NB4 (cell line): Measurements from ENCODE around the gene ZACN.

ENCODE experiments used
- DNase-seq: peaks from one replicate; pipeline ENCODE4 v3.0.0; 2010; ENCODE audit warnings: low read depth
- H3K4me3 ChIP-seq: one replicate; pipeline ENCODE4 v1.5.1; 2011; ENCODE audit warnings: mild to moderate bottlenecking, low read depth, low read length, moderate library complexity
- CTCF ChIP-seq: IDR thresholded peaks from one replicate; pipeline ENCODE4 v1.5.1; 2012; ENCODE audit warnings: low read depth, low read length
- MYC ChIP-seq: IDR thresholded peaks from 2 replicates; pipeline ENCODE4 v1.6.1; 2011; ENCODE audit warnings: low read depth, low read length
- POLR2A ChIP-seq: IDR thresholded peaks from 2 replicates; pipeline ENCODE4 v1.6.1; 2011; ENCODE audit warnings: mild to moderate bottlenecking; ENCODE audit not compliant: insufficient read length; ENCODE audit errors: extremely low read depth
- TF ChIP-seq, protein P1 (sequence below): IDR thresholded peaks from 2 replicates; pipeline ENCODE4 v1.6.1; 2011; ENCODE audit warnings: low read depth, low read length

ZACN gene

DNA sequence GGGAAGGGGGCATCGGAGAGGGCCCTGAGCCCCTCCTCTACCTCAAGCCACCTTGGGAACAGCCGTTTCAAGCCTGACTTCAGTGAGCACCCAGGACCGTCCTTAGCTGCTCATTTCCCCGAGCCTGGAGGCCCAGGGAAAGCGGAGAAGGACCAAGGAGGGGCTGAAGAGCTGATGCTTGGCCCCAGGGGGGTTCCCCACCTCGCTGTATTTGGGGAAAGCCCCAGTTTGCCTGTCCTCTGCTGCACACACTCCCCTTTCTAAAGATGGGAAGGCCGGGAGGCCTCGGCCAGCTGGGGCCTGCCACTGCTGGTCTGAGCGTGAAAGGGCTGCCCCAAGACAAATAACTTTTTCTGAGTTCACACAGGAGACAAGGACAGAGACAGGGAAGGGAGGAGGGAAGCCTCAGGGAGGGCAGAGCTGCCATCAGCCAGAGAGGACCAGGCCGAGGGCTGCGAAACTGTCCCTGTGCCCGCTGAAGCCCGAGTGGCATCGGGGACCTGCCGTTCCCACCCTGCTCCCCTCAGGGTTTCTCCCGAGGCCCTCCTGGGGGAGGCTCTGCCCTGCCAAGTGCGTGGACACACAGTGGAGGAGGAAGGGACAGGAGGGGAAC is 11.6 kb downstream of the ZACN start:
- no peak for DNase-seq
- no peak for TF ChIP-seq CTCF
- TF ChIP-seq, protein P1, sequence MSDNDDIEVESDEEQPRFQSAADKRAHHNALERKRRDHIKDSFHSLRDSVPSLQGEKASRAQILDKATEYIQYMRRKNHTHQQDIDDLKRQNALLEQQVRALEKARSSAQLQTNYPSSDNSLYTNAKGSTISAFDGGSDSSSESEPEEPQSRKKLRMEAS: no peak
- no peak for TF ChIP-seq MYC
- TF ChIP-seq POLR2A: no peak
- no peak overlapping the region for H3K4me3 ChIP-seq

DNA sequence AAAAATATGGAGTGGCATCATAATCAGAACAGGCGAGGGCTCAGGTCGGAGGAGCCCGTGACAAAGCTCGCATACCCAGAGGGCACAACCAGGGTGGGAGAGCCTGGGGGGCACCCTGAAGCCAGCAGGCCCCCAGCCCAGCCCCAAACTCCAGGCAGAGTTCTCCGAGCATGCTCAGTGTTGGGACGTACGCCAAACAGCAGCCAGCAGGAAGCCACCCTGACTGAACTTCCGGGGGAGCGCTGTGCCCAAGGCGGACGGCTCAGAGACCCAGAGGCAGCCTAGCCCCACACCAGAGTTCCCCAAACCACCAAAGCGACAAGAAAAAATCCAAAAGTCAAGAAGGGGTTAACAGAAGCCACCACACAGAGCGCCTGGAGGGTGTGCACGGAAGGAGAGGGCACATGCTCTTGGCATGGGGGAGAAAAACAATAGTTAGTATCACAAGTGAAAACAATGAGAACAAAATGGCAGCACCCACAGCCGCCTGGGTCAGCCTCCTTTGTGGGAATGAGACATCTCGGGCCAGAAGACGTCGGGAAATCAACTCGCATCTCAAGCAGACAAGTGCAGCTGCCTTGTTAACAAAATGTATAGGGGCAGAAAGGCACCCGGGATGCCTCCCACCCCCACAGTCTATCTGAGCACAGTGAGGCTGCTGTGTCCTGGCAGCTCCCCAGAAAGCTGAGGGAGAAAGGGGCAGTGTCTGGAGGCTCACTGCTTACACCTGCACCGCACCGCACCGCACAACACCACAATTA is 12.7 kb downstream of the ZACN start:
- no peak overlapping the region for H3K4me3 ChIP-seq
- TF ChIP-seq, protein P1: no peak
- TF ChIP-seq MYC (no peak), CTCF (no peak), POLR2A (no peak)
- DNase-seq: no peak

DNA sequence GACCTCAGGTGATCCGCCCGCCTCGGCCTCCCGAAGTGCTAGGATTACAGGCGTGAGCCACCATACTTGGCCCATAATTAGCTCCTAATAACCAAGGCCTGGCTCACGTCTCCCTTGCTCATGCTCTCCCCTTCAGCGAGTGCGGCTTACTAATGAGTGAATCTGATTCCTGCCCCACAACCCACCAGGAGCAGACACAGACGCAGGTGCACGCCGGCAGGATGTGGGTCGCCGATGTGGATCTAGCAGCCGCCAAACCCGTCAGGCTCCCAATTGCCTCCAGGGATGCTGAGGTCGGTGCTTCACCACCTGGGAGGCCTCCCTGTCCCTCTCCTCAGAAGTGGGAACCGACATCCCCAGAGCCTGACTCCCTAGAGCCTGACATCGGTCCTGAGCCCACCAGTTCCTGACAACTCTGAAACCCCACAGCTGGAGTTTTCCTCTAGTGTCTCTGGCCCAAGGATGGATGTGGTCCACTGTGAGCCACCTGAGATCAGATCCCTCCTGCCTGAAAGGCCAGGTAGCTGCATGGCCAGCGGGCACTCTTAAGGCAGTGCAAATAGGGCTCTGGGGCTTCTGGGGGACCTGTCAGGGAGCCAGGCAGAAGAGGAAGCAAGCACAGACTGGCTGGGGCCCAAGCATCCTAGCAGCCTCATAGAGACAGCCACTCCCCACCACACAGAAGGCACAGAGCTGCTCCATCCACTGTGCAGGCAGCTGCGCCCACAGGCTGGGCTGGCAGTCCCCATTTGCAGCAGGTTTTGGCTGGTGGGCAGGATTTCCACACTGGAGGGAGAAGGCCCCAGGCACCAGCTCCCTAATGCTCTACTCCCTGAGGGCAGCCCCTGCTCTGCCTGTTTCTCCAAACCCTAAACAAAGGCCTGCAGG is 13.8 kb downstream of the ZACN start:
- DNase-seq: no peak
- TF ChIP-seq MYC (no peak), CTCF (no peak), POLR2A (no peak)
- TF ChIP-seq, protein P1: no peak
- no peak overlapping the region for H3K4me3 ChIP-seq

- no peak for TF ChIP-seq MYC
- TF ChIP-seq CTCF: no peak
- no peak for TF ChIP-seq POLR2A
- TF ChIP-seq, protein P1: no peak
- DNase-seq: no peak
These were observed 15.1 kb downstream of the ZACN start for GRCh38 chr17:76094046-76094445.

DNA sequence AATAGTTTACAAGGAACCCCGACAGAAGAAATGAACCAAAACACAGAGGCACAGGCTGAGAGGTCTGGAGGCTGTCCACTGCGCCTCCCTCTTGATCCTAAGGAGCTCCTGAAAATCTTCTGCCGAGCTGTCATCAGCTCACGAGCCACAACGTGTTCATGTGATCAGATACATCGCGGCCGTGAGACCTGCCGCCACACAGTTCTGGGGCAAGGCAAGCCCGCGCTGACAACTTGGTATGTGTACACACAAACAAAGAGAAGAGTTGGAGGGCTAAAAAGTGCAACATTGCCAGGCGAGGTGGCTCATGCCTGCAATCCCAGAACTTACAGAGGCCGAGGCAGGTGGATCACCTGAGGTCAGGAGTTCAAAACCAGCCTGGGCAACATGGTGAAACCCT is 17.0 kb downstream of the ZACN start:
- no peak overlapping the region for H3K4me3 ChIP-seq
- DNase-seq: no peak
- no peak for TF ChIP-seq MYC
- TF ChIP-seq, protein P1: no peak
- TF ChIP-seq POLR2A: no peak
- no peak for TF ChIP-seq CTCF

More at GRCh38 chr17:76094046-76094445, 15.1 kb downstream of the ZACN start:
- no peak overlapping the region for H3K4me3 ChIP-seq
